Inflammatory macrophage treated with lipopolysaccharide for 1 hour (primary cell): ENCODE measurements around the gene FADD.
"Not testable (repeated sequence)": the region's sequence is repeated elsewhere in the genome, so short reads cannot be mapped to it uniquely, and the experiment has no call there.

Experiments used
- DNase-seq, 2 donors: peaks; one replicate each; pipeline ENCODE4 v3.0.0-alpha.2; 2020 to 2022

FADD gene

DNA sequence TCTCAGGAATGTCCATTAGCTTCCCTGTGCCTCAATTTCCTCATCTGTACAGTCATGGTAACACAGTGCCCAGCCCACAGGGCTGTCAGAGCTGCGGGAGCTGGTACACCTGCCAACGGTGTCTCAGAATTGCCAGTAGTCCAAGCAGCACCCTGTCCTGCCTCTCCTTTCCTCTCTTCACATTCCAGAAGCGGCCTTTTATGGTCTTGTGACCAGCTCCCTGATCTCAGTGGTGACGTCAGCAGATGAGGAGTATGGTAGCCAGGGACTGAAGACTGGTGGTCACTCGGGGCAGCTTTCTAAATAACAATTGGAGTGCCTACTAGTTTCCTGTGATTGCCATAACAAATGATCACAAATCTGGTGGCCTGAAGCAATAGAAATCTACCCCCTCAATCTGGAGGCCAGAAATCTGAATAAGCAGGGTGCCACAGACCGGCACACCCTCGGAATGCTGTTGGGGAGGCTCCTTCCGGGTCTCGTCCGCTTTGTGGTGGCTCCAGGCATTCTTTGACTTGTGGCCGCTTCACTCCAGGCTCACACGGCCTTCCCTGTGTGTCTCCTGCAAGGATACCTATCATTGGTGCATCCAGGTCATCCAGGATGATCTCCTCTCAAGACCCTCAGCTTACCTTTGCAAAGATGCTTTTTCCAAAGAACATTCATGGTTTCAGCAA is 2.1 kb downstream of the FADD start:
- no peak for DNase-seq

DNA sequence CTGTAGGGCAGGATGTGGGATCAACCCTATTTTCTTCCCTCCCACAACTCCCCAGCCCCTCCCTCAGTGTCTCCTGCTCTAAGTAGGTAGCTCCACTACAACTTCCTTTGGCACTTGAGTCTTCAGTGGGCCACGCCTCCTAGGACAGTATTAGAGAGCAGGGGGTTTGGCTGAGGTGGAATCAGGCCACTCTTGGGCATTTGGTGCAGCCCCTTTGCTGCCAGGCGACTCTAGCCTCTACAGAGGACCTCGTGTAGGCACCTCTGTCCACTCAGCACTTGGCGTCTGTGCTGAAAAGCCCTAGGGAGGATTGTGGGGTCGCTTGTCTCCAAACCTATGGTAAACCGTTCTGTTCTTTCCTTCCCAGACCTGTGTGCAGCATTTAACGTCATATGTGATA is 2.7 kb downstream of the FADD start:
- no peak for DNase-seq

DNA sequence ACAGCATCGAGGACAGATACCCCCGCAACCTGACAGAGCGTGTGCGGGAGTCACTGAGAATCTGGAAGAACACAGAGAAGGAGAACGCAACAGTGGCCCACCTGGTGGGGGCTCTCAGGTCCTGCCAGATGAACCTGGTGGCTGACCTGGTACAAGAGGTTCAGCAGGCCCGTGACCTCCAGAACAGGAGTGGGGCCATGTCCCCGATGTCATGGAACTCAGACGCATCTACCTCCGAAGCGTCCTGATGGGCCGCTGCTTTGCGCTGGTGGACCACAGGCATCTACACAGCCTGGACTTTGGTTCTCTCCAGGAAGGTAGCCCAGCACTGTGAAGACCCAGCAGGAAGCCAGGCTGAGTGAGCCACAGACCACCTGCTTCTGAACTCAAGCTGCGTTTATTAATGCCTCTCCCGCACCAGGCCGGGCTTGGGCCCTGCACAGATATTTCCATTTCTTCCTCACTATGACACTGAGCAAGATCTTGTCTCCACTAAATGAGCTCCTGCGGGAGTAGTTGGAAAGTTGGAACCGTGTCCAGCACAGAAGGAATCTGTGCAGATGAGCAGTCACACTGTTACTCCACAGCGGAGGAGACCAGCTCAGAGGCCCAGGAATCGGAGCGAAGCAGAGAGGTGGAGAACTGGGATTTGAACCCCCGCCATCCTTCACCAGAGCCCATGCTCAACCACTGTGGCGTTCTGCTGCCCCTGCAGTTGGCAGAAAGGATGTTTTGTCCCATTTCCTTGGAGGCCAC is 3.3 kb downstream of the FADD start:
- DNase-seq = no peak

GRCh38 chr11:70206982-70207376 is 3.9 kb downstream of the FADD start:
- DNase-seq = no peak

DNA sequence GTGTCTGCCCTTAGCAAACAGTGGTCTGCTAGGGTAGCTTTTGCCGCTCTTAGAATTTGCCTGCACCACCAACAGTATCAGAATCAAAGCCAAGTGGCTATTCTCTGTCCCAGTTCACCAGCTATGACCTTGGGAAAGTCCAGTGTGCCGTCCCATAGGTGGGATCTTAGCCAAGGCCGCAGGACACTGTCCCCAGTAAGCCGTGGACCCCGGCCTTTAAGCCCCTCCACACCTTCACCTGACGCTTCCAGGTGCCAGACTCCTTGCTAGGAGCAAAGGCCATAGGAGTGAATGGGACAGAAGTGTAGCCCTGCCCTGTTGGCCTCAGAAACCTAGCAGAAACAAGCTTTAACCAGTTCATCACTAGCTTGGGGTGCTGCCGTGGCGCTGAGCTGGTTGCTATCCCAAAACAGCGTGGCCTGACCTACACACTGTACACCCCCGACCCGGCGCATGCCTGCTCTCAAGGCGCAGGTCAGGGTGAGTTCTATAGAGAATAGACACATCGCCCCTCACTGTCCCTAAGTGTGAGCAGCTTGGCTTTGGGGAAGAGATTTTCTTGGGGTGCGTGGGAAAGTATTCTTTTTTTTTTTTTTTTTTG is 4.5 kb downstream of the FADD start:
- DNase-seq = no peak

GRCh38 chr11:70209391-70209912 is 6.4 kb downstream of the FADD start:
- DNase-seq = no peak

DNA sequence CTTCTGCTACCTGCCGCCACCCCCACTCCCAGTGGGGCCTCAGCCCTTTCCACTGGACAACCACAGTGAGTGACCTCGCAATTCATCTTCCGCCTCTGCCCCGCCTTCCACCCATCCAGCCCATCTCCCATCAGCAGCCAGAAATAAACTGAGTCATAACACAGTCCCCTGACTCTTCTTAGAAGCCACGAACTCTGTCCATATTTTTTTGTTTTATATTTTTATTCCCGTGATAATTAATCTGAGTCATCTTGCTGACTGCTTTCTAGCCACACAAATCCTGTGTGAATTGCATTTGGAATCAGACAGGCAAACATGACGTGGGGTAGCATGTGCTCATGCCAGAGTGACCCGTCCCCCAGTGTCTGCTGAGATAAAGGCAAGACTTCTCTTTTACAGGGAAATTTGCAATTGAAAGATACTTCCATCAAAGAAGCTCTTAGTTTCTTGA is 7.0 kb downstream of the FADD start:
- no peak for DNase-seq

- DNase-seq = no peak
Observed at GRCh38 chr11:70210530-70210929, 7.4 kb downstream of the FADD start.

DNA sequence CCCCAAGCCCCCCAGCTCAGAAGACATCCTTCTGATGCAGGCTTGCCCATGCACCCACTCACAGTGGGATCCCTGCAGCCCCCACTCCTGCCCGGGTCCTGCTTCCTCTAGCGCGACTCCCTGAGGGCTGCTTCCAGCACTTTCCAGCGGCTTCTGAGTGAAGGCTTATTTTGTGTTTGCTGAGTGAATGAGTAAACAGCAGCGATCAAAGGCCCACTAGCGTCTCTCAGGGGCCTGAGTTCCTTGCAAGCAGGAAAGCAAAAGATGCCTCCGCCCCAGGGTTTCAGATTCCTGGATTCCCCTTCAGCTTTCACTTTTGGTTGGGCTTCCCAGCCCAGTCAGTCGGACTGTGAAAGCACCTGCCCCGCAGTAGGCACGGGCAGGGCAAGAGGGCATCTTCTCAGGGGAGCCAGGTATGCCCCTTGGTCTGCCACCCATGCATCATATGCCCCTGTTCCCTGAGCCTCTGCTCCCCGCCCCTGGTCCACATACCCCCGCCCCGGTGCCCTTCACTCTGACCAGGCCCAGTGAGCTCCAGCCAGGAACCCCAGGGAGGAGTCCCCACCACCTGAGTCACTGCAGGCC is 9.2 kb downstream of the FADD start:
- DNase-seq = no peak

GRCh38 chr11:70217388-70217787 is 14.3 kb downstream of the FADD start:
- DNase-seq = not testable (repeated sequence)

DNA sequence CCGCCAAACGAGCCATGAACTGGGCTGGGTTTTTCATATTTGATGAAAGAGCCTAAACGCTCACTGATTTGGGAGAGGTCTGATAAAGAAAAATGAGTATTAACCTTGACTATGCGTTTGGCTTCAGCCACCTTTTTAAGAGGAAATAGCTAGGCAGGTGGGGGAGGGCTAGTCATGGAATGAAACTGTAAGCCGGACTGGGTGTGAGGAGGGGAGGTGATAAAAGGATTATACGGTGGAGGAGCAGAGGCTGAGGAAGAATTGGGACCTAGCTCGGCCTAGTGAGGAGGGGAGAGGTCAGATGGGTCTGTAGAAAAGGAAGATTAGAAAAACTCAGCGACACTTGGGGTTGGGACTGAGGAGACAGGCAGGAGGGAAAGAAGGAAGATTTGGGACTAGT is 15.0 kb downstream of the FADD start:
- not testable (repeated sequence) for DNase-seq

DNA sequence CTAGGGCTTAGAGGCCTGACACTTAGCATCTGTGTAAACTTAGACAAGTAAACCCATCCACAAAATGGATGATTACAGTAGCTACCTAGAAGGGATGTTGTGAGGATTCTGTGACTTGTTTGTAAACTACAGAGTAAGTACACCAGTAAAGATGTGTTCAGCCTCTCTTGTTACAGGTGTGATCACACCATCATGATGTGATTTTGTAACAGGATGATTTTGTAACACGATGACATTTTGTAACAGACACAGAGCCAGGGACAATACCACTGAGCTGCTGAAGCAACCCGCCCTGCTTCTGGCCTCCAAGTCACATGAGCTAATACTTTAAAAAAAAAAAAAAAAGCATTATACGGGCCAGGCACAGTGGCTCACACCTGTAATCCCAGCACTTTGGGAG is 17.0 kb downstream of the FADD start:
- no peak for DNase-seq

DNA sequence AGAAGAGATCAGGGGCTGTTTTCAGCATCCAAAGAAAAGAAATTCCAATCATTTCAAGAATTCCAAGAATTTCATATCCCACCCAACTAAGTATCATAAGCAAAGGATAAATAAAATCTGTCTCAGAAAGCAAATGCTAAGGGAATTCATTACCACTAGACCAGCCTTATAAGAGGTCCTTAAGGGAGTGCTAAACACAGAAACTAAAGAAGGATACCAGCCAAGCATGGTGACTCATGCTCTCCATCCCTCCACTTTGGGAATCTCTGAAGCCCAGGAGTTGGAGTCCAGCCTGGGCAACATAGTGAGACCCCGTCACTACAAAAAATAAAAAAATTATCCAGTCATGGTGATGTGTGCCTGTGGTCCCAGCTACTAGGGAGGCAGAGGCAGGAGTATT is 17.8 kb downstream of the FADD start:
- no peak for DNase-seq

GRCh38 chr11:70225681-70226177 is 22.6 kb downstream of the FADD start:
- DNase-seq = no peak

GRCh38 chr11:70226183-70226582 is 23.1 kb downstream of the FADD start:
- DNase-seq = no peak

- DNase-seq = peak in 1 of 2 donors; percentile 15
Observed at GRCh38 chr11:70226967-70227366, 23.9 kb downstream of the FADD start.

GRCh38 chr11:70229737-70230136 is 26.6 kb downstream of the FADD start:
- no peak for DNase-seq

GRCh38 chr11:70230151-70230839 is 27.2 kb downstream of the FADD start:
- no peak for DNase-seq

GRCh38 chr11:70230840-70231710 is 28.0 kb downstream of the FADD start:
- no peak for DNase-seq

- DNase-seq = no peak
Observed at GRCh38 chr11:70233034-70233433, 29.9 kb downstream of the FADD start.

DNA sequence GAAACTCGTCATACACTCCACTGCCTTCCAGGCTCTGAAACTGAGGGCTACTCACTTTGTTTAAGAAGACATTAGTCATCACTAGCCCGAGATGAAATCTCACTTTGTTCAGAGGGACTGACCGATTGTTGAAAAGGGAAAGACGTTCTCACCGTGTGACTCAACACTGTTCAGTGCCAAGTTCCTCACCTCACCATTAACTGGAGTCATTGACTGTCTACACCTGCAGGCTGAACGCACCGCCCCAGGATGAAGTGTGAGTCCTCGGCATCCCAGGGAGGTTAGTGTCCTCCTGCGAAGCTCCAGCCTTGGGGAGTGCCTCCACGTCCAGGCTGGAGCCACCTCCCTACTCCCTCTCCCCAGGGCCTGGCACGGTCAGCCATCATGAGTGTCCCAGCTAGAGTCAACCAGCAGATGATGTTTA is 30.4 kb downstream of the FADD start:
- DNase-seq = no peak

- no peak for DNase-seq
Observed at GRCh38 chr11:70233962-70234361, 30.9 kb downstream of the FADD start.
